ENCODE measurements around the gene SLX9. TPM values are rescaled to one million over a fixed set of nuclear protein-coding genes. Genes with fewer than 3 reads are reported as not detected.

SLX9 gene
- total RNA-seq, 1 donor from 2014 or later = 38.8 TPM

DNA sequence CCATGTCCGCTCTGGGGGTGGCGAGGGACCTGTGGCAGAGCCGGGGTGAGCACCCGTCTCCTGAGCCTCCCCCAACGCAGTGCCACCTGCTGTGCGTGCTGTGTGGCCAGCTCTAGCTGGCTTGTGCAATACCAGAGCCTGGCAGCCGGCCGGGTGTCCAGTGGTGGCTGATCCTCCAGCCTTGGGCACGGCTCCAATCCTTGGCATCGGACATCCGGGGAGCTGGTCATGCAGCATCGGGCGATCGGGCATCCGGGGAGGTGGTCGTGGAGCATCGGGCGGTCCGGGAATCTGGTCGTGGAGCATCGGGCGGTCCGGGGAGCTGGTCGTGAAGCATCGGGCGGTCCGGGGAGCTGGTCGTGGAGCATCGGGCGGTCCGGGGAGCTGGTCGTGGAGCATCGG is 8.1 kb downstream of the SLX9 start:
- peaks cover 13% of the 10 kb centered on the region for H3K27me3 Mint-ChIP-seq (ENCODE audit: low read depth, unreplicated experiment)
- no peak for DNase-seq (ENCODE audit: low read depth)
- H3K36me3 Mint-ChIP-seq (ENCODE audit: low read depth, unreplicated experiment) = peaks cover 26% of the 10 kb centered on the region
- no peak overlapping the region for H3K27ac Mint-ChIP-seq (ENCODE audit: unreplicated experiment)
- H3K9me3 Mint-ChIP-seq (ENCODE audit: unreplicated experiment) = no peaks in the 10 kb centered on the region
- Histone ChIP-seq H3K4me2 (ENCODE audit: low read length) (no peak overlapping the region), H3K9me3 (ENCODE audit: insufficient read depth, low read depth, low read length) (no peaks in the 10 kb centered on the region), H3K4me3 (ENCODE audit: insufficient read depth, low read depth, low read length) (no peak overlapping the region), H3K36me3 (ENCODE audit: insufficient read depth, low read length) (peaks cover 3% of the 10 kb centered on the region), H3K79me2 (ENCODE audit: insufficient read depth, low read length) (peaks cover 86% of the 10 kb centered on the region), H3K27me3 (ENCODE audit: insufficient read depth, low read length) (no peaks in the 10 kb centered on the region), H3K4me1 (ENCODE audit: insufficient read depth, low read length) (peaks cover 5% of the 10 kb centered on the region), H4K20me1 (ENCODE audit: insufficient read depth, low read length) (peaks cover 93% of the 10 kb centered on the region), H3K9ac (ENCODE audit: low read length) (no peak overlapping the region), H2AFZ (ENCODE audit: low read depth, low read length) (no peak overlapping the region), H3K27ac (ENCODE audit: low read depth, low read length) (no peak overlapping the region)
- H3K4me3 Mint-ChIP-seq (ENCODE audit: unreplicated experiment) = no peak overlapping the region
- no peak for TF ChIP-seq CTCF (IDR thresholded peaks at IDR 0.05; ENCODE audit: insufficient read depth, low read depth, low read length)
- TF ChIP-seq EZH2 (IDR thresholded peaks at IDR 0.05; ENCODE audit: insufficient read depth, low read length) = no peak
- no peak for FAIRE-seq
- peaks cover 4% of the 10 kb centered on the region for H3K4me1 Mint-ChIP-seq (ENCODE audit: low read depth, unreplicated experiment)

DNA sequence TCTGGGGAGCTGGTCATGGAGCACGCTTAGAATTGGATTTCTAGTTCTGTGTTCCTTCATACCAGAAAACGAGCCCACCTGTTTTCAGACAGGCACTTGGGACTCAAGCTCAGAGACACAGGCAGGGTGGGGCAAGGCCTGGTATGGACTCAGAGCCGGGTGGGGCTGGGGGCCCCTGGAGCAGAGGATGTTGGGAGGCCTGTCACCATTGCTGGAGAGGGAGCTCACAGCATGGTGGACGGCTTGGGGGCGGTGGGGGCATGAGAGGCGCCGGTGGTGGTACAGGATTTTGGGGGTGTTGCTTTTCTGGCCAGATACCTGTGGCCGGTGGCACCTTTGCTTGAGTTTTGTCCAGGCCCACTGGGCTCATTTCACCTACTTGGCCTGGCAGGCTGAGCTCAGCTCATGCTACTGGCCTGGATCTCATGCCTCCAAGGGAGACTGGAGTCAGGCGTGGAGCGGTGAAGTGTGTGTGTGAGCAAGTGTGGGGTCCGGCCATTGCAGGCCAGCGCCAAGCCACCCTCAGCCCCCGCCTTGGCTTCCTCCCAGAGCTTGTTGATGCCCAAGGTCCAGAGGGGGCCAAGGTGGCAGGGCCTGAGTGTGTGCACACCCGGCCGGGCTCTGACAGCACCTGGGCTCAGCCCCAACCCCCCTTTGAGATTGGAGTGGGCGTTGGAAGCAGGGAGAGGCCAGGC is 8.7 kb downstream of the SLX9 start:
- peaks cover 5% of the 10 kb centered on the region for H3K4me1 ChIP-seq (ENCODE audit: insufficient read depth, low read length)
- H3K27me3 Mint-ChIP-seq (ENCODE audit: low read depth, unreplicated experiment) = peaks cover 8% of the 10 kb centered on the region
- H3K27ac Mint-ChIP-seq (ENCODE audit: unreplicated experiment) = no peak overlapping the region
- H3K4me2 ChIP-seq (ENCODE audit: low read length) = no peak overlapping the region
- H3K4me3 ChIP-seq (ENCODE audit: insufficient read depth, low read depth, low read length) = no peak overlapping the region
- no peaks in the 10 kb centered on the region for H3K27me3 ChIP-seq (ENCODE audit: insufficient read depth, low read length)
- H3K4me1 Mint-ChIP-seq (ENCODE audit: low read depth, unreplicated experiment) = no peaks in the 10 kb centered on the region
- H3K9ac ChIP-seq (ENCODE audit: low read length) = no peak overlapping the region
- no peaks in the 10 kb centered on the region for H3K9me3 Mint-ChIP-seq (ENCODE audit: unreplicated experiment)
- TF ChIP-seq EZH2 (IDR thresholded peaks at IDR 0.05; ENCODE audit: insufficient read depth, low read length) = no peak
- TF ChIP-seq CTCF (IDR thresholded peaks at IDR 0.05; ENCODE audit: insufficient read depth, low read depth, low read length) = no peak
- no peak overlapping the region for H2AFZ ChIP-seq (ENCODE audit: low read depth, low read length)
- DNase-seq (ENCODE audit: low read depth) (no peak), FAIRE-seq (no peak)
- no peak overlapping the region for H3K4me3 Mint-ChIP-seq (ENCODE audit: unreplicated experiment)
- H3K79me2 ChIP-seq (ENCODE audit: insufficient read depth, low read length) = peaks cover 84% of the 10 kb centered on the region
- peaks cover 93% of the 10 kb centered on the region for H4K20me1 ChIP-seq (ENCODE audit: insufficient read depth, low read length)
- H3K9me3 ChIP-seq (ENCODE audit: insufficient read depth, low read depth, low read length) = no peaks in the 10 kb centered on the region
- no peak overlapping the region for H3K27ac ChIP-seq (ENCODE audit: low read depth, low read length)
- H3K36me3 ChIP-seq (ENCODE audit: insufficient read depth, low read length) = no peaks in the 10 kb centered on the region
- H3K36me3 Mint-ChIP-seq (ENCODE audit: low read depth, unreplicated experiment) = peaks cover 21% of the 10 kb centered on the region

GRCh38 chr21:44949161-44949778 is 9.4 kb downstream of the SLX9 start:
- Histone ChIP-seq H3K4me2 (ENCODE audit: low read length) (no peak overlapping the region), H3K9ac (ENCODE audit: low read length) (no peak overlapping the region), H3K36me3 (ENCODE audit: insufficient read depth, low read length) (no peaks in the 10 kb centered on the region), H2AFZ (ENCODE audit: low read depth, low read length) (no peak overlapping the region), H3K4me3 (ENCODE audit: insufficient read depth, low read depth, low read length) (no peak overlapping the region), H3K27me3 (ENCODE audit: insufficient read depth, low read length) (no peaks in the 10 kb centered on the region), H3K79me2 (ENCODE audit: insufficient read depth, low read length) (peaks cover 84% of the 10 kb centered on the region), H3K9me3 (ENCODE audit: insufficient read depth, low read depth, low read length) (no peaks in the 10 kb centered on the region), H3K4me1 (ENCODE audit: insufficient read depth, low read length) (peaks cover 5% of the 10 kb centered on the region), H4K20me1 (ENCODE audit: insufficient read depth, low read length) (peaks cover 93% of the 10 kb centered on the region), H3K27ac (ENCODE audit: low read depth, low read length) (no peak overlapping the region)
- Mint-ChIP-seq H3K27me3 (ENCODE audit: low read depth, unreplicated experiment) (peaks cover 7% of the 10 kb centered on the region), H3K27ac (ENCODE audit: unreplicated experiment) (no peak overlapping the region), H3K9me3 (ENCODE audit: unreplicated experiment) (no peaks in the 10 kb centered on the region), H3K4me3 (ENCODE audit: unreplicated experiment) (no peak overlapping the region), H3K4me1 (ENCODE audit: low read depth, unreplicated experiment) (no peaks in the 10 kb centered on the region), H3K36me3 (ENCODE audit: low read depth, unreplicated experiment) (peaks cover 16% of the 10 kb centered on the region)
- DNase-seq (ENCODE audit: low read depth) = no peak
- no peak for FAIRE-seq
- TF ChIP-seq CTCF (IDR thresholded peaks at IDR 0.05; ENCODE audit: insufficient read depth, low read depth, low read length) (no peak), EZH2 (IDR thresholded peaks at IDR 0.05; ENCODE audit: insufficient read depth, low read length) (no peak)

Data from astrocyte (in vitro differentiated cells and primary cell).